Islet of Langerhans (tissue), 1 donor: Measurements from ENCODE around the gene VTI1A.
"Not testable (repeated sequence)": the region's sequence is repeated elsewhere in the genome, so short reads cannot be mapped to it uniquely, and the experiment has no call there.

Experiments used
- FAIRE-seq: peaks from one replicate; lab custom pipeline; 2011; peaks lifted over from hg19 to GRCh38; lab: Jason Lieb, UNC

Gene VTI1A

GRCh38 chr10:112835944-112836451 is 389.0 kb downstream of the VTI1A start:
- FAIRE-seq, result no peak

DNA sequence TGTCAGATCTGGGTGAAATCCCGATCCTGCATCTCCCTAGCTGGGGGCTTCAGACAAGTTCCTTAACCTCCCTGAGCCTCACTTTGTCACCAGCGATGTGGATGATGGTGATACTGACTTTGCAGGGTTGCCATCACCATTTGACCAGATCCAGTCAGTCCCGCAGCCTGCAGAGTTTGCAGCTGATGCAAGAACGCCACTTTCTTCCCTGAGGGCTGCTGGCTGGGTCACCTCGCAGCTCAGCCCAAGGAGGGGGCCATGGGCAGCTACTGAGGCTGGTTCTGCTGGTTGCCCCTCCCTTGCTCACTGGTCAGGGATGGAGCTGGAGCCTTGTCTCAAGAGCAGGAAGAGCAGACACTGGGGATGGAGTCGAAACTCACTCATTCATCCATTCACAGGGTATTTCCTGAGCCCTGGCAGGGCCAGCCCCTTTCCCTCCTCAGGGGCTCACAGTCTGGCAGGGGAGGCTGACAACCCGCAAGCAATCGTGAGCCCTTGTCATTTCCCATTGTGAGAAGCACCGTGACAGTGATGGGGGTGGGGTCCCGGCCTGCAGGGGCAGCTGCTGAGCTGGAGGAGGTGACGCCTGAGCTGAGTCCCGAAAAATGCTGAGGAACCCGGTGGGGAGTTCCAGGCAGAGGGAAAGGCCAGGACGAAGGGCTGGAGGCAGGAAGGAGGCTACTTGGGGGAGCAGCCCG is 391.9 kb downstream of the VTI1A start:
- FAIRE-seq, result no peak

- FAIRE-seq, result no peak
These were observed 393.1 kb downstream of the VTI1A start for GRCh38 chr10:112839928-112840654.

GRCh38 chr10:112841549-112841948 is 394.5 kb downstream of the VTI1A start:
- no peak for FAIRE-seq

DNA sequence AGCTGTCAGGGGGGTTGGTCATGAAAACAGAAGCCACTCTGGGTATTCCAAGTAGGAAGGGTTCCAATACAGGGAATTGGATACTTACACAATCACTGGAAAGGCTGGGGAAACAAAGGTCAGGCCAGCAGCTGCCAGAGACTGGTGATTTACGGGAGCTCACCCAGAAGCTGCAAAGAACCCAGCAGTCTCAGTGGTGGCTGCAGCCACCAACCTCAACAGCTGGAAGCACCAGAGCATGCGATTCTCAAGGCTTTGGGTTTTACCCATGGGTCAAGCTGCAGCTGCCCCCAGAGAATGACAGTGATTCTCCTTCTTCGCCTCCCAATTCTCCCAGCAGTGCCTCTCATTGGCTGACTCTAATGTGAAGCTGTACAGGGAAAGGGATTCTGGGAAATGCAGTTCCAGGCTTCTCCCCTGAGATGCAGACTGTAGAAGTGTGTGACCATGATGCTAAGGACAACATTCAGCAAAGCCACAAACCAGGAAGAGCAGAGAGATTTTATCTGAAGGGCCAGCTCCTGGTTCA is 395.9 kb downstream of the VTI1A start:
- no peak for FAIRE-seq

DNA sequence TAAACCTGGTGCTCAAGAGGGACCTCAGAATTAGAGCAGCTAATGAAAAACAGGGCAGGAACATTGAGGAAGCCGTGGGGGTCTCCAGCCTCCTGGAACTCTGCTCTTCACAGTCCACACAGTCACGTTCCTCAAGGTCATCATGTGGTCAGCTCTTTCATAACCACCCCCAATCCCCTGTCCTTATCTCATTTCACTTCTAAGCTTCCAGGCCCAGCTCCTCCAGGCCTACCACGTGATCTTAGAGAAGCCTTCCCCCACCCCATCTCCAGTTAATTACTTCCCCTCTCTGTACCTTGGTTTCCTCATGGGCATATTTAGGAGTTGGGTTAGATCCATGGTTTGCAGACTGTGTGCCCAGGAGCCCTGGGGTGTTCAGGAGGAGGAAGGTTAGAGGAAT is 396.6 kb downstream of the VTI1A start:
- FAIRE-seq, result no peak

DNA sequence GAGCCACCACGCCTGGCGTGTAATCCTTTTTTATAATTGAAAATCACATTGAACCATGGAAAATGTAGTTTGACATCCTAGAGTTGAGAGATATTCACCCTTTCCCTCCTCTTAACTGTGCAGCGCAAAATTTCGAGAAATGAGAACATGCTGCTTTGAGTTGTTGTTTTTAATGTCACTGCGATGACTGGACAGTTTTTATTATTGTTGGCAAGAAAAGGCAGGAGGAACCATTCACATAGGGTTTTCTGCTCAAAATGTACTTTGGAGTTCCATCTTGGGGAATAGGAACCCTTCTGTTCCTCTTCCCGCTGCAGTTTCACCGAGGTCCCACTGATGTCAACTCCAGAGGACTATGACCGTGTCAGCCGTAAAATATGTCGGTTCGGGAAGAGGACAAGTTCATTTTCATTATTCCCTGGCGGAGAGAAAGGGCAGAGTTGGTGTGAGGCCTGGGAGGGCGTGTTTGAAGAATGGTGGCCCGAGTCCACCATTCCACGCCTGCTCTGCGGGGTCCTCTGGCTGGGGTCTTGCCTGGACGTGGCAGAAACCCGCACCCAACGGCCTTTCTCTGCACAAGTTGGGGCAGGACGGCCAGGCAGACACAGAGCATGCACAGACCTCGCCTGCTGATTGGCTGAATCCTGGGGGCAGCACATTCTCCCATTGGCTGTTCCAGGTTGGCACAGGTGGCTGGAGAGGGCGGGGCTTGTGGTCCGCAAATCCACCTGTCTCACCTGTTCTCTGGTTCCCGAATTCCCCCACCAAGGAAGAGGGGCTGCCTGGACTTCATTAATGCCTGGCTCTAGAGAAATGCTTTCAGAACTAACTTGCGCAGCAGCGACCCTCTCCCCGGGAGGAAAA is 397.9 kb downstream of the VTI1A start:
- FAIRE-seq, result no peak

GRCh38 chr10:112847778-112848177 is 400.8 kb downstream of the VTI1A start:
- FAIRE-seq, result no peak

GRCh38 chr10:112848228-112848627 is 401.2 kb downstream of the VTI1A start:
- FAIRE-seq, result no peak

- FAIRE-seq, result no peak
These were observed 401.9 kb downstream of the VTI1A start for GRCh38 chr10:112848868-112849430.

DNA sequence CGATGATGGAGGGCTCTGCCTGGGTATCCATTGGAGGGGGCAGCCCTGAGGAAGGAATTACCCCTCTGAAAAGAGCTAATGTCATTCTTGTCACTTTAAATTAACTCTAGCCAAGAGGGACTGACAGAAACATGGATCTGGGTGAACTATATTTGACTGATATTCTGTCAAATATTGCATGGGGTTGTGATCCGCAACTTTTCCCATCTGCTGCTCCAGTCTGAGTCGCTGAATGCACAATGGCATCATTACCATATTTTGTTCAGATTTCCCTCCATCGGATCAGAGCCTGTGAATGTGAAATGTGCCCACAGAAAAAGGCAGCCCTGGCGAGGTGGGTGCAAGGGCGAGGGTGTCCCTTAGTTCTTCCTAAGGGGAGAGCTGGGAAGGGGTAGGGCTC is 402.5 kb downstream of the VTI1A start:
- FAIRE-seq, result no peak

DNA sequence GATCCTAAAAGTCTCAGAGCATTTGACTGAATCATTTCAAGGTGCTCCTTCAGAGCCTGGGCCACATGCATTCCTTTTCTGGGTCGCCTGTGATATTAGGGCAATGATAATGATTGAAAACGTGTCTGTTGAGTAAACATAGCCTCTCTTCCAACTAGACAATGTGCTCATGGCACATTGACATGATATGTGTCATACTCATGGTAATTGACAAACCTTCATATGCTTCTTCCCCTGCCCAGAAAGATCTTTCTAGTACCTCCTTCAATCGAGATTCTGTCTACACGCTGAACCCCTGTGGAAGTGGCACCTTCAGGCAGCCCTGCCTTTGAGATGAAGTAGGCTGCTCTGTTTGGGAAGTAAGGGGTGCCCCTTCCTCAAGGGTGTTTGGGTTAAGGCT is 404.2 kb downstream of the VTI1A start:
- FAIRE-seq, result no peak

DNA sequence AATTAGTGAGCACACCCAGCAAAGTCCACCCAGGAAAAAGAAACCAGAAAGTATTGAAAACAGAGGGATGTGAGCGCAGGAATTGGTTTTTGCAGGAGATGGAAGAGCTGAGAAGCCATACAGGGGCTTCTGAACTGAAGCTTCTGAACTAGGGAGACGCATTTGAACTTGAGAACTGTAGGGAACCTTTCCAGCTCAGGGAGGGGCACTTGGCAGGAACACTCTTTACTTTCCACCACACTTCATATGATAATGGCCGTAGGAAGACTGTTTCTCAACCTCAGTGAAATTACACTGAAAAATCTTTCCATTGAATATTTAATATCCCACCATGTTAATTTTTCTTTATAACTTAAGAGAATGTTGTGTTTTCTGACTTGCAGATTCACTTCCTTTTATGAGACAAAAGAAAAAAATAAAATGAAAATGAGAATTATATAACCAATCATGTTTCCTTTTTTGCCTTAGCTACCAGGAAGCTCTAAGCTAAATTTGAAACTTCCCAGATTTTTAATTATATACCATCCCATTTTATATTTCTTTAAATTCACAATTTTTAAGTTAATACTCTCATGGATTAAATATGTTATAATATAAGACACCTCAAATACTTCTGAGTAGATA is 404.7 kb downstream of the VTI1A start:
- FAIRE-seq, result no peak

- FAIRE-seq, result no peak
These were observed 405.3 kb downstream of the VTI1A start for GRCh38 chr10:112852306-112852705.

- FAIRE-seq, result no peak
These were observed 408.1 kb downstream of the VTI1A start for GRCh38 chr10:112855134-112855533.

- no peak for FAIRE-seq
These were observed 410.5 kb downstream of the VTI1A start for GRCh38 chr10:112857493-112857892.

DNA sequence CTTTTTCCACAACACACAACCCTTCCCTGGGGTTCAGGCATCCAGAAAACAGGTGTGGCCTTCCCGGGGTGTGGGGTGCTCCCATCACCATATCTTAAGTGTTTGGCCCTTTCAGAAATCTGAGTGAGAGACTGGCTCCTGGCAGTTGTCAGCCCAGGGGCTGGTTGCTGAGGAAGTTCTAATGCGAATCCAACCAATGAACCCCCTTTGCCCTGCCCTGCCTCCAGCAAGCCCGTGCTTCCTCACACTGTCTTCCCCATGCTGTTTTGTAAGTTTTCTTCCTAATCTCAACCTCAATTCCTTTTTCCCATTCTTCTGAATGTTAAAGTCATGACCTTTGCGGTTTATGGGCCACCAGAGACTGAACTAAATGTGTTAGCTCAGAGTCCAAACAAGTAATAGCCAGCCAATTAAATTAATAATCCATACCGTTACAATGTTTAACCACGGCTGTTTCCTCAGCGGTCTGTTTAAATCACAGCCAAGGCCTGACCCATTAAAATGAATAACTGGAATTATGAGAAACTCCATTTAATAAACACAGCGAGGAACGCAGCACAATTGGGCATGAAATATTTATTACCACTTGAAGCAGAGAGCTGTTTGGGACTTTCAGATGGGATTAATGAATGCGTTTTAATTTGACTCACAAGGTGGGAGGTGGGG is 412.1 kb downstream of the VTI1A start:
- no peak for FAIRE-seq

- no peak for FAIRE-seq
These were observed 412.8 kb downstream of the VTI1A start for GRCh38 chr10:112859793-112860192.

GRCh38 chr10:112863461-112863860 is 416.4 kb downstream of the VTI1A start:
- FAIRE-seq, result not testable (repeated sequence)
